Measurements from ENCODE around the gene PNMT.

Gene PNMT

GRCh38 chr17:39714234-39714633, 46.0 kb downstream of the PNMT start:
- DNase-seq, result no peak

GRCh38 chr17:39715375-39716072, 47.3 kb downstream of the PNMT start:
- DNase-seq, result no peak

- DNase-seq, result no peak
Observed at GRCh38 chr17:39716073-39716818, 48.0 kb downstream of the PNMT start.

- DNase-seq, result no peak
Observed at GRCh38 chr17:39716879-39717536, 48.8 kb downstream of the PNMT start.

GRCh38 chr17:39717660-39718059, 49.4 kb downstream of the PNMT start:
- DNase-seq, result no peak

- no peak for DNase-seq
Observed at GRCh38 chr17:39719563-39720355, 51.5 kb downstream of the PNMT start.
